ENCODE data around the gene PRR3.

The PRR3 gene

GRCh38 chr6:30571762-30572082 lies 14.6 kb downstream of the PRR3 start:
- no peak for DNase-seq

DNA sequence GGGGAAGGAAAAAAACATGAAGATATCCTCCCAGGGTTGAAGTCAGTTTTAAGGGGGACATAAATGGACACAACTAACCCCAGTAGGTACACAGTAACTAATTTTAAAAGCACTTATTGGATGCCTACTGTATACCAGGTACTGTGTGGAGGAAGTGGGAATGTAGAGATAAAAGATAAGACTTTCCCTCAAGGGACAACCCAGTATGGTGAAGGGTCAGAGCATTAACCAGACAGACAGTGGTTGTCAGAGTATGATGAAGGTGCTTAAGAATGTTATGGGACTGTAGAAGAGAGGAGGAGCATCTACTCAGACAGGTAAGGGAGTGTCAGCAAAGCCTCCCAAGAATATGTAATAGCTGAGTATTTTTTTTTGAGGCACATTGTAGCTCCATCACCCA lies 15.1 kb downstream of the PRR3 start:
- DNase-seq = no peak

GRCh38 chr6:30573113-30573512 lies 16.0 kb downstream of the PRR3 start:
- DNase-seq = no peak

GRCh38 chr6:30578051-30578450 lies 21.0 kb downstream of the PRR3 start:
- DNase-seq = no peak

DNA sequence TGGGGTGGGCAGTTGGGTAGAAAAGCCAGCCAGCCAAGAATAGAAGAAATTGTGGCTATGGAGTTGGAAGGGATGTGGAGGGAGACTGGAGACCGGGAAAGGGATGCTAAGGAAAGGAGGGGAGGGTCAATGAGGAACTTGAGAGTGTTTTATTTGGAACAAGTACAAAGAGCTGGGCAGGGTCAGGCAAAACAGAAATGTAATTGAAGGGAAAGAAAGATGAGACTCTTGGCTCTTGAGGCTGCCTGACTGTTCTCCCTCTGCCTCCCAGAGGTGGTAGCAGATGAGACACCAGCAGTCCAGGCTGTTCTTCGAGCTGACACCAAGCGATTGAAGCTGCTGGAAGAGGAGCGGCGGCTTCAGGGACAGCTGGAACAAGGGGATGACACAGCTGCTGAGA lies 26.8 kb downstream of the PRR3 start:
- no peak for DNase-seq

DNA sequence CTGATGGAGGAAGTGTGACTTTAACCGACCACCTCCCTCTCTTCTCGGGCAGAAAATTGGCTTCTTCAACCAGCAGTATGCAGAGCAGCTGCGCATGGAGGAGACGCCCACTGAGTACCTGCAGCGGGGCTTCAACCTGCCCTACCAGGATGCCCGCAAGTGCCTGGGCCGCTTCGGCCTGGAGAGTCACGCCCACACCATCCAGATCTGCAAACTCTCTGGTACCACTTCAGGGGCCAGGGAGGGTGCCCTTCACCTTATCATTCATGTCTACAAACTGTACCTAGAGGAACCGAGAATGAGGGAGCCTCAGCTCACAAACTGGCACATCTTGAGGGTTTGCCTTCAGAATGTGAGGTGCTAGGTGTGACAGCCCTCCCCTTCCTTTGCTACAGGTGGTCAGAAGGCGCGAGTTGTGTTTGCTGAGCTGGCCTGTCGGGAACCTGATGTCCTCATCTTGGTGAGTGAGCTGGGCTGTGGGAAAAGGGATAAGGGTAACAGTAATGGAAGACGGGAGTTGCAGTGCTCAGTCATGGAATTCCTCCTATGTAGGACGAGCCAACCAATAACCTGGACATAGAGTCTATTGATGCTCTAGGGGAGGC lies 32.8 kb downstream of the PRR3 start:
- no peak for DNase-seq

DNA sequence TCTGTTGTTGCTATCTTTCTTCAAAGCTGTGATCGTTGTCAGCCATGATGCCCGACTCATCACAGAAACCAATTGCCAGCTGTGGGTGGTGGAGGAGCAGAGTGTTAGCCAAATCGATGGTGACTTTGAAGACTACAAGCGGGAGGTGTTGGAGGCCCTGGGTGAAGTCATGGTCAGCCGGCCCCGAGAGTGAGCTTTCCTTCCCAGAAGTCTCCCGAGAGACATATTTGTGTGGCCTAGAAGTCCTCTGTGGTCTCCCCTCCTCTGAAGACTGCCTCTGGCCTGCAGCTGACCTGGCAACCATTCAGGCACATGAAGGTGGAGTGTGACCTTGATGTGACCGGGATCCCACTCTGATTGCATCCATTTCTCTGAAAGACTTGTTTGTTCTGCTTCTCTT lies 33.4 kb downstream of the PRR3 start:
- DNase-seq = no peak

DNA sequence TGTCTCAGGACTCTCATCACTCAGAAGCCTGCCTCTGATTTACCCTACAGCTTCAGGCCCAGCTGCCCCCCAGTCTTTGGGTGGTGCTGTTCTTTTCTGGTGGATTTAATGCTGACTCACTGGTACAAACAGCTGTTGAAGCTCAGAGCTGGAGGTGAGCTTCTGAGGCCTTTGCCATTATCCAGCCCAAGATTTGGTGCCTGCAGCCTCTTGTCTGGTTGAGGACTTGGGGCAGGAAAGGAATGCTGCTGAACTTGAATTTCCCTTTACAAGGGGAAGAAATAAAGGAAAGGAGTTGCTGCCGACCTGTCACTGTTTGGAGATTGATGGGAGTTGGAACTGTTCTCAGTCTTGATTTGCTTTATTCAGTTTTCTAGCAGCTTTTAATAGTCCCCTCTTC lies 33.9 kb downstream of the PRR3 start:
- DNase-seq = no peak

- no peak for DNase-seq
Measured at GRCh38 chr6:30592287-30592686, 35.2 kb downstream of the PRR3 start.

DNA sequence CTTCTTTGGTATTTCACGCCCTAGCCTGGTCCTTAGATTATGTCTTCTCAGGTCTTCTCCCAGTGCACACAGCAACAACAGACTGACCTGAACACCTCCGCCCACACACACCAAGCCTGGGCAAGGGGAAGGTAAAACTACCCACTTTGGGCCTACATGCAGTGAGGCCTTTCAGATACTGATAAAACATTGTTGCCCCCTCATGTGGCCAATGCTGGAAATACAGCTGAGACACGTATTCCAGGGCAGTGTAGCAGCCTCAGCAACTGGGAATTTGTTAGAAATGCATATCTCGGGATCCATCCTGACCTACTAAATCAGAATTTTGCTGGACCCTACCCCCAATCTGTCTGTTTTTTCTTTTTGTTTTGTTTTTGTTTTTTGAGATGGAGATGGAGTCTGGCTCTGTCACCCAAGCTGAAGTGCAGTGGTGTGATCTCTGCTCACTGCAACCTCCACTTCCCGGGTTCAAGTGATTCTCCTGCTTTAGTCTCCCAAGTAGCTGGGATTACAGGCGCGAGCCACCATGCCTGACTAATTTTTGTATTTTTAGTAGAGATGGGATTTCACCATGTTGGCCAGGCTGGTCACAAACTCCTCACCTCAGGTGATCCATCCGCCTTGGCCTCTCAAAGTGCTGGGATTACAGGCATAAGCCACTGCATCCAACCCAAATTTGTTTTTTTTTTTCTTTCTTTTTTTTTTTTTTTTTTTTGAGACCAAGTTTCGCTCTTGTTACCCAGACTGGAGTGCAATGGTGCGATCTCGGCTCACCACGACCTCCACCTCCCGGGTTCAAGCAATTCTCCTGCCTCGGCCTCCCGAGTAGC lies 40.4 kb downstream of the PRR3 start:
- peak; percentile 73 for DNase-seq

DNA sequence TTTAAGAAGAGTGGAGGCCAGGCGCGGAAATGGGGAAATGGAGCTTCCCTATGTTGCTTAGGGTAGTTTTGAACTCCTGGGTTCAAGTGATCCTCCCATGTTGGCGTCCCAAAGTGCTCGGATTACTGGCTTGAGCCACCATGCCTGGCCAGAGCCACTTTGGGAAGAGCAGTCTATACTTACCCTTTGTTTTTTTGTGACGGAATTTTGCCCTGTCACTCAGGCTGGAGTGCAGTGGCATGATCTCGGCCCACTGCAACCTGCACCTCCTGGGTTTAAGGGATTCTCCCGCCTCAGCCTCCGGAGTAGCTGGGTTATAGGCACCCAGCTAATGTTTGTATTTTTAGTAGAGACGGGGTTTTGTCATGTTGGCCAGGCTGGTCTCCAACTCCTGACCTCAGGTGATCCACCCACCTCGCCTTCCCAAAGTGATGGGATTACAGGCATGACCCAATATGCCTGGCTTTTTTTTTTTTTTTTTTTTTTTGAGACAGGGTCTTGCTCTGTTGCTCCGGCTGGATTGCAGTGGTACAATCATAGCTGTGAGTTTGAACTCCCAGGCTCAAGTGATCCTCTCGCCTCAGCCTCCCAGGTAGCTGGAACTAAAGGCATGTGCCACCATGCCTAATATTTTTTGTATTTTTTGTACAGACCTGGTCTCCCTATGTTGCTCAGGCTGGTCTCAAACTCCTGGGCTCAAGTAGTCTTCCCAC lies 42.0 kb downstream of the PRR3 start:
- DNase-seq = no peak

- no peak for DNase-seq
Measured at GRCh38 chr6:30599625-30600324, 42.7 kb downstream of the PRR3 start.

GRCh38 chr6:30600451-30600961 lies 43.4 kb downstream of the PRR3 start:
- no peak for DNase-seq

GRCh38 chr6:30601436-30601814 lies 44.3 kb downstream of the PRR3 start:
- DNase-seq = no peak

DNA sequence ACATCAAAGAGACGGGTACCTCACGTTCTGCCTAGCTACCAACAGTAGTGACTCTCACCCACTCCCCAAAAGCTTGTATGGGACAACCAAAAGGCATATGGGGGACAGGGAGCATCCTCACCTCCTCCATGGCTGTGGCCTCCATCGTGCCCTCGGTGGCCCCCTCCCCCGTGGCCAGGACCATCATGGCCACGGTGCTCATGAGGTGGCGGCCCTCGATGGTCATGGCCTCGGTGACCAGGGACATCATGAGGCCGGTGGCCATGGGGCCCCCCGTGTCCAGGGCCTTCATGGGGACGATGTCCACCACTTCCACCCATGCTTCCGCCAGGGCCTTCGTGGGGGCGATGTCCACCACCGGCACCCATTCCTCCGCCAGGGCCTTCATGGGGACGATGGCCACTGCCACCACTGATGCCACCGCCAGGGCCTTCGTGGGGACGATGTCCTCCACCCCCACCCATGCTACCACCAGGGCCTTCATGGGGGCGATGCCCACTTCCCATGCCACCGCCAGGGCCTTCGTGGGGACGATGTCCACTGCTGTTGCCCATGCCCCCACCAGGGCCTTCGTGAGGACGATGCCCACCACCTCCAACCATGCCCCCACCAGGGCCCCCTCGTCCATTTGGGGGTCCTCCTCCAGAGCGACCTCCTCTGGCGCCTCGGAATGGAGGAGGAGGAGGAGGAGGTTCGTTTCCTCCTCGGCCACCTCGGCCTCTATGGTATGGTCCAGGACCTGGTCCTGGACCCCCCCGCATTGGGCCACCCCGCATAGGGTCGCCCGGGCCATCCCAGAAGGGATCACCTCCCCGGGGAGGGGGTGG lies 44.9 kb downstream of the PRR3 start:
- no peak for DNase-seq

DNA sequence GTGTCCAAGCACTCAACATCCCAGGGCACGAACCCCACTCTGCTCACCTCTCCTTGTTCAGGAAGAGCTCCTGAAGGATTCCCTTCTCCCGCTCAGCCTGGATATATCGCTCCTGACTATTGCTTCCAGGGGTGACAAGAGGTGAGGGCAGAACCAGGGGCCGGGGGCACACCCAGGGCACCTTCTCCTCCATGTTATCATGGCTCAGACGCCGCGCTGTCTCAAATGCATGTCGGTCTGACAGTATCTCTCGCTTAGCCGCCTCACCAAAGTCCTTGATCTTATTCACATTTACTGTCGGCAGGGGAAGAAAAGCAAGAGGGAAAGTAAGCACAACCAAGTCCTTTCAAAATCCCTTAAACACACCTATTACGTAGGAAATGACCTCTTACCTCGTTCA lies 46.9 kb downstream of the PRR3 start:
- DNase-seq = no peak

DNA sequence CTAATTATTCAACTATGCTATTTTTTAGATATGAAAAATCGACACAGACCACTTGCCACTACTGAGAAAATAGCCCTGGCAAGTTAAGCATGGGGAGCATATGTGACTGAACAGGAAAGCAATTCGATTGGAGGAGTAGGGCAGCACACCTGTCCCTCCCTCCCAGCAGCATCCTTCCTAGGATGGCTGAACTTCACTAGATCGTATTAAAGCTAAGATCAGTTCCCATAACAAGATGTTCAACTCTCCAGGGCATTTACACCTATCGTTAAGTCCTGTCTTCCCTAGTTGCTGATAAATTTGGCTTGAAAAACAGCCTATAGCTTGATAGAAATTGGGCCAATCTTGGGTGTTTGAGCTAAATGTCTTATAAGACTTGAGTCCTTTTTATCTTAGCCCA lies 53.0 kb downstream of the PRR3 start:
- no peak for DNase-seq

DNA sequence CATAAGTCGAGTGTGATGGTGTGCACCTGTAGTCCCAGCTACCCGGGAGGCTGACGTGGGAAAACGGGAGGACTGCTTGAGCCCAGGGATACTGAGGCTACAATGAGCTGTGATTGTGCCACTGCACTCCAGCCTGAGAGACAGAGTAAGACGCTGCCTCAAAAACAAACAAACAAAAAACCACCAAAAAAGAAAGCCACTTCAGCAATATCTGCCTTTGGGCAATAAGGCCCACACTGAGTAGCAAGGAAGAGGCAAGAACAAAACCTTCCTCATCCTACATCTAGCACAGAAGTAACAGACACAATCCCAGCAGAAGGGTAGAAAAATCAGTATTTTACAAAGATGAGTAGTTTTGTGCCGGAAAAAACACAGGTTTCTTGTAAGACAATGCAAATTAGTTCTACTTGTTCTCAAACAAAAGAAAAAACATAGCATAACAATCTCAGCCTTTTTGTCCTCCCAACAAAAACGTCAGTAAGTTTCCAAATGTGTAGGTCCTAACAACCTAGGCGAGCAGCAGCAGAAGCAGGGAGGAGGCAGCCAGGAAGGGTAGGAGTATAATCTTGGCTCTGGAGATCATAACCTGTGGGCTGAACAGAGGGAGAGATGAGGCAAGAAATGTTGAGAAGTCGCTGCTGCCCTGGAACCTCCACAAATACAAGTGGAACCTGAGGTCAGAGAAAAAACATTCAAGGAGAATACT lies 54.2 kb downstream of the PRR3 start:
- DNase-seq = no peak

- no peak for DNase-seq
Measured at GRCh38 chr6:30611856-30612194, 54.7 kb downstream of the PRR3 start.

GRCh38 chr6:30612213-30612612 lies 55.1 kb downstream of the PRR3 start:
- no peak for DNase-seq

DNA sequence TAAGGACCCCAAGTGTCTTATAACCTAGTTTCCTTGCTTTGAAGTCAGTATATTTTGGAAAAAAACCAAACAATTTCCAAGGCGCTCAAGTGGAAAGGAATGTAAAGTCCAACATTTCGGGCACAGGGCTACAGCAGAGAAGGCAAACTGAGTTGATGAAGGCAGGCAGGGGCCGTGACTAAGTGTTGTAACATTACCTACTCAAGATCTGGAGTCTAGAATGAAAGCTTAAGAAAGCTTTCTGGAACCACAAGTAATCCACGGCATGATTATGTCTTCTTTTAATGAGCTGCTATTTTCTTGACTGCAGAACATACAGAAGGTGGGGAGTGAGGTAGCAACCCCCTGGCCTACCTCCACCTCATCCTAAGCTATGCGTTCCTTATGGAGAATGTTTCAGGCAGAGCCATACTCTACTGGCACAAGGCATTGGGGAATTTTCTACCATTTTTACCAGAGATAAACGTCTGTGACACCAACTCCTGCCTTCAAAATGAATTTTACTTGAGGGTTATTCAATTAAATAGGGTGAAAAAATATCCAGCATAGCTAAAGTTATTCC lies 55.7 kb downstream of the PRR3 start:
- DNase-seq = peak in 1 of 2 experiments; percentile 39

Measured in NCI-H446 (cell line).